HG03280 (cell line): ENCODE data around the gene MUC21.
A peak's percentile ranks its signal among the peaks of the same experiment; 100 is the strongest.

Source experiments
- ATAC-seq: cut with Tn5 transposase; IDR thresholded peaks from one replicate; pipeline ENCODE4 v1.9.1; 2021; ENCODE audit warnings: mild to moderate bottlenecking, moderate library complexity; ENCODE audit not compliant: unreplicated experiment

Gene MUC21

DNA sequence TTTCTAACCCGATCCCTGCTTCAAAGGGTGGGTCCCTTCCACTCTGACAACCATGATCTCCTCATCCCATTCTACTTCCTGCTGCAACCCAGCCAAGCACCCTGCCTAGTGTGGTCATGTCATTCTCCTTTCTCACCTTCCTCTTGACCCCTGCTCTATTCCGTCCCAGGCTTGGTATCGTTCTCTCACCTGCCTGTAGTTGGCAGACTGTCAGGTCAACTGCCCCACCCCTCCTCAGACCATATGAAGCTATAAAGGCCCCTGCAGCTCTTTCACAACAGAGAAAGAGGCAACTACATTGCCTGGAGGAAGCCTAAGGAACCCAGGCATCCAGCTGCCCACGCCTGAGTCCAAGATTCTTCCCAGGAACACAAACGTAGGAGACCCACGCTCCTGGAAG is at the start of gene MUC21:
TSS of gene MUC21 (plus strand) at position 280 of the 400 bp plus-strand sequence. CDS start 241 bp downstream, outside the sequence.
- ATAC-seq, result no peak

DNA sequence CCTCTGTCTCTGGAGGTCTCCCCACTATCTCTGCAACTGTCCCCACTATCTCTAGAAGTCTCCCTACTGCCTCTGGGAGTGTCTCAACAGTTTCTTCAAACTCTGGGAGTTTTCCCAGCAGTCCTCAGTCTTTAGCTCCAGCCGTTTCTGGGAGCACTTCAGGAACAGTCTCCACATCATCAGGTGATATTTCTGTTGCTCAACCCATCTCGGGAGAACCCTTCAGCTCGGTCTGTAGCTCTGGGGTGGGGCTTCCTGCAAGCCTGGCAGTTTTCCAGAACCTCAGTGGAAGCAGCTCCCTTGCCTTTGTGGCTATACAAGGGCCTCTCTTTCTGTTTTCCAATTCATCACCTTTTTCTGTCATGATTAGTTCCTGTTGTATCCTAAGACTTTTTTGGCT is 48.5 kb upstream of the MUC21 start:
- ATAC-seq, result no peak

DNA sequence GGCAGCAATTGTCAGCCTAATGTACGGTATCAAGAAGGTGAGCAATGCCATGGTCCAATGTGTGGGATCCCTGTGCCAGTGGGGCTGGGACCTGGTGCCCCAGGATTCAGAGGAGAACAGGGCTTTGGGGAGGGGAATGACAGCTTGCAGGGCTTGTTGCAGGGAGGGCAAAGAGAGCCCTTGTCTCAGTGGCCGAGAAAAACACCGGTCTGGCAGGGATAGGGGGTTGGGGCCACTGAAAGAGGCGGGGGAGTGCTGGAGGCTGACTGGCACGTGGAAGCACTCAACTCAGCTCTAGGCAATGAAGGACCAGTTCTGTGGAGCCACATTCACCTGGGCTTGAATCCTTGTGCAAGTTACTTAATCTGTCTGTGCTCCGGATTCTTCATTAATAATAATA is 46.3 kb upstream of the MUC21 start:
- ATAC-seq, result no peak

DNA sequence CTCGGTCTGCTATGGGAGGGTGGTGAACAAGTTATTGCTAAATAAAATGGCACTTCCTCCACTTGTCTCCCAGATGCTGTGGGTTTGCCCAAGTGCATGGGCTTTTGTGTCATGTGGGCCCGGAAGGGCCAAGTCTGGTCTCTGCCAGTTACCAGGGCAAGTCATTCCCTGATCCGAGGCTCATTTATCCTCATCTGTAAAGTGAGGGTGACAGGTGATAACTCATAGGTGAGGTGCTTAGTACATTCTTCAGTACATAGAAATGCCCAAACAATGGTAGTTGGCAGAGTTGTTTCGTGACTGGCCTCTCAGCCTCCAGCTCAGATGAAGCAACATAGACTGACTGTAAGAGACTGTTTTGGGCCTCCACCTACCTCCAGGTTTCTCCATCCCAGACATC is 44.8 kb upstream of the MUC21 start:
- ATAC-seq, result no peak

- no peak for ATAC-seq
These were observed 44.0 kb upstream of the MUC21 start for GRCh38 chr6:30939473-30939872.

DNA sequence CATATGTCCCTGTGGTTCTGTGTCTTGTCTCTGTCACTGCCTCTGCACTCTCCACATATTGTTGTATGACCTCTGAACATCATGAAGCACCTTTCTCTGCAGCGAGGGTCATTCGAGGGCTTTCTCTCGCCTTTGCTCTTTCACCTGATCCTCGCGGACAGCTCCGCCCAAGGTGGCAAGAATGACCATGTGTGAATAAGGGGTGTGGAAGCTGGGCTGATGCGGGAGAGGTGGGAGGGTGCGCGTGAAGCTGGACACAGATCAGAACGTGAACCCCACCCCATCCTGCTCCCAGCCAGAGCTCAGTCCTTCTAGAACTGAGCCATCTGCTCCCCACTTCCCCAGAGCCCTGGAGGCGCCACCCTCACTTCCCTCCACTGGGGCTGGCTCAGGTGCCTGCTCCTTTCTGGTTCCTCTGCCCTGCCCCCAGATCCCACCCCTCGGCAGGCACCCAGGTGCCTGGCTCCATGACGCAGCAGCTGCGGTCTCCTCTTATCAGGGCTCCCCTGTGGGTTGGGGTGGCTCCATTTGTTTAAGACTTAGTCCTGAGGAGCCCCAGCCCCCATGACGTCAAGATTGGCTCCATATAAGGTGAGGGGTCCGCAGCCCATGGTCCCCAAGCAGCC is 43.0 kb upstream of the MUC21 start, which contains the start of gene MUCL3:
TSS of gene MUCL3 (plus strand) at position 613 of the 626 bp plus-strand sequence. CDS start 27 bp downstream, outside the sequence.
- no peak for ATAC-seq

DNA sequence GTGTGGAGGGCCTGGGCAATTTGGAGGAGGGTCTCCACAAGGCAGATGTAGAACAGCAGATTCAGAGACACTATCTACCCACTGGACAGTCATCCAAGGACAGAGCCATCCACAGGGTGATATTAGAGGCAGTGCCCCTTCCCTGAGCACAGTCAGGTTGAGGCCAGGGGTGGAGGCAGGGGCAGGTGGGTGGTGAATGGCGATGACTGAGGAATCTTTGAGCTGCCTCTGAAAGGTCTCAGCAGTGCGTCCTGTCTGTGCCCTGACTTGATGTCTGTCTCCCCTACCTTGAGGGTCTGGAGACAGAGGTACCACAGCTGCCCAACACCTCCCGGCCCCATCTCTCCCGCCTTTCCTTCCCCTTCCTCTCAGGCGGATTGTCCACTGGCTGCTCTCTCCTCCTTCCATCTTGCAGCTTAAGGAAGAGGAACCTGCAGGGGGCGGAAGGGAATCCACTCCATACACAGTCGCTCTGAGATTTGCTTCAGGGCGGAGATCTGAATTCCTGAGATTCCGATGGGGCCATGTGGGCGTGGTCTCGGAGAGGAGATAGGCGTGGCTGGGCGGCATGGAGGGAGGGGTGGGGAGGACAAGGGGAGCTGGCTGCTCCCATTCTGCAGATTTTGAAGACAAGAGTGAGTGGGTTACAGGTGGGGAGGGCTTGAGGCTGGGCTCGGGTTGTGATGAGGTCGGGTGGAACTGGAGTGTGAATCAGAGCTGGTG is 41.0 kb upstream of the MUC21 start:
- no peak for ATAC-seq

DNA sequence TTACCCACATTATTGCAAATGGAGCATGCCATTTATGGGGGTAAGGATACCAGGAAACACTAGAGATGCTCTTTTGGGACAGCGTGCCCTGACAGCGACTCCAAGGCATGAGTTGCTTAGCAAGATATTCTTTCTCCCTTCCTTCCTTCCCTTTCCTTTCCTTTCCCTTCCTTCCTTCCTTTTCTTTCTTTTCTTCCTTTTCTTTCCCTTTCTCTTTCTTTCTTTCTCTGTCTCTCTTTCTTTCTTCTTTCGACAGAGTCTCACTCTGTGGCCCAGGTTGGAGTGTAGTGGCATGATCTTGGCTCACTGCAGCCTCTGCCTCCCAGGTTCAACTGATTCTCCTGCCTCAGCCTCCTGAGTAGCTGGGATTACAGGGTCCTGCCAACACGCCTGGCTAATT is 39.5 kb upstream of the MUC21 start:
- no peak for ATAC-seq

DNA sequence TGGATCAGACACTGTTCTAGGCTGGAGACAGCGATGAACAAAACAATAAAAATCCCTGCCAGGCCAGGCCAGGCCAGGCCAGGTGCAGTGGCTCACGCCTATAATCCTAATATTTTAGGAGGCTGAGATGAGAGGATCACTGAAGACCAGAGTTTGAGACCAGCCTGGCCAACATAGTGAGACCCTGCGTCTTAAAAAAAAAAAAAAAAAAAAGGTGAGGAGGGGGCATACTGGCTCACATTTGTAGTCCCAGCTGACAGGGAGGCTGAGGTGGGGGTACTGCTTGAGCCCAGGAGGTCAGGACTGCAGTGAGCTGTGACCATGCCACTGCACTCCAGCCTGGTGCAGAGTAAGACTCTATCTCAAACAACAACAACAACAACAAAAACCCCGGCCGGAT is 38.2 kb upstream of the MUC21 start:
- ATAC-seq, result no peak

DNA sequence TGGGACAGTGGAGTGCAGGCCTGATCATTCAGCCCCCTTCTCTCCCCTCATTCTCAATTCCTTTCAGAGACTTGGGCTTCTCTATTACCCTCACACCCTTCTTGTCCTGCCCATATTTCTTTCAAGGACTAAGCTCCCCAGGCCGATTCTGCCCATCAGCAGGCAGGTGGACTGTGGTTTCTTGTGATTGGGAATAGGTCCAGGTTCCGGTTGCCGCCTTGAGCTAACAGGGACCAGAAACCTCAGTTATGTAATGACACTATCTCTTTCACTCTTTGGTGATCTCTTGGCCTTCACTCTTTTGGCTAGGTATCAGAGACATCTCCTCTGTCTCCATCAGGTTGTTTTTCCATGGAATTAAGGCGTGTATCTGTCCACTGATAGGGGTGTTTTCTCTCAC is 36.3 kb upstream of the MUC21 start:
- ATAC-seq, result no peak

GRCh38 chr6:30948811-30949210 is 34.7 kb upstream of the MUC21 start:
- no peak for ATAC-seq

GRCh38 chr6:30951907-30952469 is 31.5 kb upstream of the MUC21 start:
- no peak for ATAC-seq

- ATAC-seq, result no peak
These were observed 28.7 kb upstream of the MUC21 start for GRCh38 chr6:30954631-30955366.

DNA sequence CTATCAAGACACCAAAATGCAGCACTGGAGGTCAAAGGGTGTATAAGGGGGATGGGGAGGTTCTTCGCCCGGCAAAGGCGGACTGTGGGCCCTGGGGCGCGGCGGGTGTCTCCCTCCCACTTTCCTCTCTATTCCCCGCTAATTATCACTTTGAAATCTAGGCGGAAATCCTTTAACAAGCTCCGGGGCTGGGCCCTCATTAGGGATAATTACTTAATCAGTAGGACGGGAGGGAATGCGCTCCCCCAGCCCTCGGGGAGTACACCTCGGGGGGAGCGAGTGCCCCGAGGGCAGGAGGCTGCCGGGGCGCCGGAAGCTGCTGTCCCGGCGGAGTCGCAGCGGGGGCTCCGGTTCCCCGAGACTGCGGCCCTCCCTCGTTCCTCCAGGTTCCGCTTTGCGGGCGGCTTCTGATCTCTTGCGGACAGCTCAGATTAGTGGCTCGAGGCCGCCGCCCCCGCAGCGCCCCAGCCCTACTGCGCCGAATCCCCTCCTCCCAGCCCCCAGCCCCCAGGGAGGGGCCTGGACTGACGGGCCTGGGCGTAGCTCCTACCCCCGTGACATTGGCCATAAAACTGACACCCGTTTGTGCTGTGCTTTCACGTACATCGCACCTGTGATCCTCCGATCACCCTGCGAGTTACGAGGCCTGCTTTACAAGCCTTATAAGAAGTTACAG is 28.0 kb upstream of the MUC21 start:
- ATAC-seq, result peak; percentile 69

GRCh38 chr6:30957716-30958115 is 25.8 kb upstream of the MUC21 start:
- no peak for ATAC-seq

DNA sequence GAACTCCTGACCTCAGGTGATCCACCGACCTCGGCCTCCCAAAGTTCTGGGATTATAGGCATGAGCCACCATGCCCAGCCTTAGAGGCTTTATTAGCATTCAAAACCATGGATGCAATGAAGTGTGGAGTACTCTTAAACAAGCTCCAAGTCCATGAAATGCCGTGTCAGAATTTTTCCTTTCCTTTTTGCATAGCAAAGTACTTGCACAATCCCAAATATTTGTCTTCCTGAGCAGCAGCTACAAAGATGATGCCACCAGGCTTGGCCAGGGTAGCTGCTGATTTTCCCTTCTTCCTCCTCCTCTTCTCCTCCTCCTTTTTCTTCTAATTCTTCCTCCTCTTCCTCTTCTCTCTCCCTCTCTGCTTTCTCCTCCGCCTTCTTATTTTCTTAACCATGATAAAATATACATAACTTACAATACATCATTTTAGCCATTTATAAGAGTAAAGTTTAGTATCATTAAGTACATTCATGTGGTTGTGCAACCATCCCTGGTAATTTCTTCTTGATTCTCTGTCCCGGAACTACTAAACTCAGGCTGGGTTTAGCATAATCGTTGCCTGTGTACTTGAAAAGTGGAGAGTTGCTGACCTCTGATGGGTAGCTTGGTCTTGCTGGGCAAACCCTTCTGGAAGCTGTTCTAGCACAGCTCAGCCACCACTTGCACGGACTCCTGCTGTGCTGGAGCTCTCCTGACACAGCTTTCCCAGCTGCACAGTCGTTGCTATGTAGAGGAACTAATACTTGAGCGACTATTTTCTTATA is 22.4 kb upstream of the MUC21 start:
- ATAC-seq, result no peak

DNA sequence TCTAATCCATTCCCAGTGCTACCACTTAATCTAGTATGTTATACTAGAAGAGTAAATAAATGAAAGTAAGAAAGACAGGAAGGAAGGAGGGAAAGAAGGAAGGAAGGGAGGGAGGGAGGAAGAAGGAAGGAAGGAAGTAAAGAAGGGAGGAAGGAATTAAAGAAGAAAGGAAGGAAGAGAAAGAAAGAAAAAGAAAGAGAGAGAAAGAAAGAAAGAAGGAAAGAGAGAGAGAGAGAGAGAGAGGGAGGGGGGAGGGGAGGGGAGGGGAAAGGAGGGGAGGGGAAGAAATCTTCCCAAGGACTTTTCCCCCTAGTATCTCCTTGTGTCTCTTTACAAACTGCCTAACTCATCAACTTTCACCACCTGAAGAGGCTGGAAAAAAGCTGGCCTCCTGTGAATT is 20.8 kb upstream of the MUC21 start:
- no peak for ATAC-seq

DNA sequence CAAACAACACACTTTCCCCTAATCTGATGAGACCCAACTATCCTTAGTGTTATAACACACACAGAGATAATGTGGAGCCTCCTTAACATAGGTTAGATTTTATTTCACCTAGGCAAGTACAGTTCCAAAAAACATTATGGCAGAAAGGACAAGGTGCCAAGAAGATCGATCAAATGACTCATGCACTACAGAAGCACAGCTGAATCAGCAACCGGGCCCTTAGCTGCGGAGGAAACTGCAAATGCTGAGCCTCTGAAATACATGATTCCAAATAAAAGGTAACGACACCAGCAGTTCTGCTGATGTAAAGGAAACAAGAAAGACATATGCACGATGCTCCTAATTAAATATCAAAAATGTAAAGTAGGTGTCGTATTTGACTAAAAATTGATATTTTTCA is 19.9 kb upstream of the MUC21 start:
- ATAC-seq, result no peak

DNA sequence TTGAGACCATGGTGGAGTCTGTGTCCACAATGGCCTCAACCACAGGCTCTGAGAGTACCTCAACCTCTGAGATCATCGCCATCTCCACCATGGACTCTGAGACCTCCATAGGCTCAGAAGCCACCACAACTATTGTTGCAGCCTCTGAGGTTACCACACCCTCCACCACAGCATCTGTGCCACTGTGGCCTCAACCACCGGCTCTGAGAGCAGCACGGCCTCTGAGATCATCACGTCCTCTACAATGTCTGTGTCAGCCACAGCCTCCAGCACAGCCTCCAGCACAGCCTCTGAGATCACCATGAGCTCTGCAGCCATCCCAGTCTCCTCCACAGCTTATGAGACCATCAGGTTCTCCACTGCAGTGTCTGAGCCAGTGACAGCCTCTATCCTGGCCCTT is 19.4 kb upstream of the MUC21 start:
- ATAC-seq, result no peak

- no peak for ATAC-seq
These were observed 18.3 kb upstream of the MUC21 start for GRCh38 chr6:30965140-30965601.
